Mesenteric fat pad (tissue), 1 donor: Measurements from ENCODE around the gene CXCL1. TPM values are rescaled to one million over a fixed set of nuclear protein-coding genes. Genes with fewer than 3 reads are reported as not detected.

Experiments used
- DNase-seq: peaks from one replicate; pipeline ENCODE4 v3.0.0-alpha.2; 2020; ENCODE audit warnings: low spot score
- long read RNA-seq: library from polyadenylated mRNA; unstranded; transcript quantifications from one replicate; pipeline ENCODE4 v2.0.0, GENCODE V29; 2020
- total RNA-seq: library from RNA; stranded (reverse); fragmentation: NEBNext Ultra II Directional; extraction: Animal tissue kit (Norgen Biotek cat#: 25700); gene quantifications from one replicate; pipeline ENCODE4 v1.2.1, GENCODE V29; 2021
- donor health status: DM: yes; HTN: yes; CAD: no.

Gene CXCL1
- 9.5 TPM for total RNA-seq
- long read RNA-seq, transcript CXCL1-201 (4 exons, 1,097 nt), result major isoform, 6 of 9 reads
- long read RNA-seq, partial matches to known transcripts, result 0 of 9 reads
- long read RNA-seq, other reads (novel, unspliced or antisense), result 3 of 9 reads

DNA sequence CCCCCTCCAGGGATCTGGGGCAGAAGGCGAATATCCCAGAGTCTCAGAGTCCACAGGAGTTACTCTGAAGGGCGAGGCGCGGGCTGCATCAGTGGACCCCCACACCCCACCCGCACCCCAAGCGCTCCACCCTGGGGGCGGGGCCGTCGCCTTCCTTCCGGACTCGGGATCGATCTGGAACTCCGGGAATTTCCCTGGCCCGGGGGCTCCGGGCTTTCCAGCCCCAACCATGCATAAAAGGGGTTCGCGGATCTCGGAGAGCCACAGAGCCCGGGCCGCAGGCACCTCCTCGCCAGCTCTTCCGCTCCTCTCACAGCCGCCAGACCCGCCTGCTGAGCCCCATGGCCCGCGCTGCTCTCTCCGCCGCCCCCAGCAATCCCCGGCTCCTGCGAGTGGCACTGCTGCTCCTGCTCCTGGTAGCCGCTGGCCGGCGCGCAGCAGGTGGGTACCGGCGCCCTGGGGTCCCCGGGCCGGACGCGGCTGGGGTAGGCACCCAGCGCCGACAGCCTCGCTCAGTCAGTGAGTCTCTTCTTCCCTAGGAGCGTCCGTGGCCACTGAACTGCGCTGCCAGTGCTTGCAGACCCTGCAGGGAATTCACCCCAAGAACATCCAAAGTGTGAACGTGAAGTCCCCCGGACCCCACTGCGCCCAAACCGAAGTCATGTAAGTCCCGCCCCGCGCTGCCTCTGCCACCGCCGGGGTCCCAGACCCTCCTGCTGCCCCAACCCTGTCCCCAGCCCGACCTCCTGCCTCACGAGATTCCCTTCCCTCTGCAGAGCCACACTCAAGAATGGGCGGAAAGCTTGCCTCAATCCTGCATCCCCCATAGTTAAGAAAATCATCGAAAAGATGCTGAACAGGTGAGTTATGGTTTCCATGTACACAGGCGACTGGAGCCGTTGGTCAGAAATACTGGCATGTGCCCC lies at the start of gene CXCL1:
TSS of gene CXCL1 (plus strand) at position 264 of the 926 bp plus-strand sequence. CDS start at position 342, 78 bp downstream.
- DNase-seq, result no peak

DNA sequence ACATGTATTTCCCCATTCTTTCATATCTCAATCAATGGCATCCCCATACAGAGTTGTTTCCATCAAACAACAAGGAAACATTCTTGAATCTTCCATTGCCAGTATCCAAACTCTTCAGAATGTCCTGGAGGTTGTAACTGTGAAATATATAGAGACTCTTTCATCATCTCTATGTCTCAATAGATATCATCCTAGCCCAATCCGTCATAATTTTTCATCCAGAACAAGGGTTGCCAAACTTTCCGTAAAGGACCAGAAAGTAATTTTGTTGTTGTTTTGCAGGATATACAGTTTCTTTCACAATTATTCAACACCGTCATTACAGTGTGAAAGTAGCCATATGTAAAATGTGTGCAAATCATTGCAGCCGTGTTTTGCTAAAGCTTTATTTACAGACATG lies 47.9 kb upstream of the CXCL1 start:
- DNase-seq, result no peak

DNA sequence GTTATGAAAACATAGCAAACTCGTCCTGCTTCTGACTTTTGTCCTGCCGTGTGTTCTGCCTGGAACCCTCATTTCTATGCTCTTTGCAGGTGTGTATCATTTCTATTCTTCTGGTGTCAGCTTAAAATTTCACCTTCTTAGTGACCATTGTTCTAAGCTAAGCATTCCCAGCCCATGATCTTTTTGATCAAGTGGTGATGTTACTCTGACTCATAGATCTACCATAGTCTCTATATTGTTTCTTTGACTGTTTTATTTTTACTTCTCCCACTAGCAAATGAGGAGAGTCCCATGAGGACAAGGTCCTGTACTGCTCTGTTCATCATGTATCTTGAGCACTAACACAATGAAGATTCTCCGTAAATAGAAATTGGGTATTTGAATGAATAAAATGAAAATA lies 46.8 kb upstream of the CXCL1 start:
- no peak for DNase-seq

DNA sequence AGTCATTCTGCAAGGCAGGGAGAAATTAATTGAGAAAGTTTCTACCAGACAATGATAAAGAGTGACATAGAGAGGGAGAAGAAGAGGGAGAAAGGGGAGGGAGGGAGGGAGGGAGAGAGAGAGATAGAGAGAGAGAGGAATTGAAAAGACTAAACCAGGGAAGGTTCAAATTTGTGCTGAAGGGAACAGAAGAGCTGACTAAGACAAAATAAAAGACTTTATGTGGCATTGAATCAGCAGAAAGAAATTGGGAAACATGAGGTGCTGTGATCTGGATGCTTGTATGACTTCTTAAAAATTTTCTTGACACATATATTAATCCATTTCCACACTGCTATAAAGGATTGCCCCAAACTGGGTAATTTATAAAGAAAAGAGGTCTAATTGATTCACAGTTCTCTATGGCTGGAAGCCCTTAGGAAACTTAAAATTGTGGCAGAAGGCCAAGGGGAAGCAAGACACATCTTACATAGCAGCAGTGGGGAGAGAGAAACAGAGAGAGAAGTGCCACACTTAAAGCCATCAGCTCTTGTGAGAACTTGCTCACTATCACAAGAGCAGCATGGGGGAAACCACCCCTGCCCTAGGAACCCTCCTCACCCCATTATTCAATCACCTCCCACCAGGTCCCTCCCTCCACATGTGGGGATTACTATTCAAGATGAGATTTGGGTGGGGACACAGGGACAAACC lies 46.2 kb upstream of the CXCL1 start:
- no peak for DNase-seq

DNA sequence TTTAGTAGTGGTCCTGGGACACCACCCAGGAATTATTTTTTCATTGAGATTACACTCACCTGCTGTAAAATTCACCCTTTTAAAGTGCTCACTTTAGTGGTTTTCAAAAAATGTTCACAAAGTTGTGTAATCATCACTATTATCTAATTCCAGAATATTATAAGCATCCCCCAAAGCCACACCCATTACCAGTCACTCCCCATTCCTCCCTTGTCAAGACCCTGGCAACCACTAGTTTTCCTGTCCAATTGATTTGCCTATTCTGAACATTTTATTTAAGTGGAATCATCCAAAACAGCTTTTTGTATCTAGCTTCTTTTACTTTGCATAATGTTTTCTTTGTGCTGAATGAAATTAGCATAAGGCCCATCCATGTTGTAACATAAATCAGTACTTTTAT lies 45.4 kb upstream of the CXCL1 start:
- DNase-seq, result no peak

DNA sequence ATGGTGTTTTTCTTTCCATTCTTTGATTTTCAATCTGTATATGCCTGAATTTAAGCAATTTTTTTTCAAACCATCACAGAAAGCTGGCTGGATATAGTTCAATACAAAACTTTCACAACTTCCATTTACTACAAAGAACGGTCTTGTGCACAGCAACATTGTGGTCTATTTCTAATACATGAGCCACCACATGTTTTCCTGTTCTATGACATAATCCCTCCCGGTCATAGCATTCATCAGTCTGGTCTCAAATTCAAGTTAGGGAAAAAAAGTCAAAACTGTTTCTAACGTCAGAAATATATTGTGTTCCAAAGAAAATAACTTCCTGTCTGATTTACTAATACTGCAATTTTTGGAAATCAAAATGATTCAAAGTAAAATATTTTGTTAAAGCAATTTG lies 40.2 kb upstream of the CXCL1 start:
- no peak for DNase-seq

DNA sequence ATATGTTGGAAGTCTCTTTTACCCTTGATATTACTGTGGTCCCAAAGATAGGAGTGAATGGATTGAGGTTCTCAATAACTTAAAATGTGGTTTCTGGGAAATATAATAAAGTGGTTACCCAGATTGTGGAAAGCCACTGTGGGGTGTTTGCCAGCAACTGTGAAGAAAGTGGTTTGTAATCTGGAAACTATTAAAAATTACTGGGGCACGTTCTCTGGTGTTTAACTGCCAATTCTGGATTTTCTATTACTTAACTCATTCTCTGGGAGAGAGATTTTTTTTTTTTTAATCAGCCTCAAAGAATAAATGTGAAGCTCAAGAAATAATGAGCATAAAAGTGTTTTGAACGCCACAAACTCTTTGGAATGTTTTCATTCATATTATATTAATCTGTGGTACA lies 37.6 kb upstream of the CXCL1 start:
- DNase-seq, result no peak

DNA sequence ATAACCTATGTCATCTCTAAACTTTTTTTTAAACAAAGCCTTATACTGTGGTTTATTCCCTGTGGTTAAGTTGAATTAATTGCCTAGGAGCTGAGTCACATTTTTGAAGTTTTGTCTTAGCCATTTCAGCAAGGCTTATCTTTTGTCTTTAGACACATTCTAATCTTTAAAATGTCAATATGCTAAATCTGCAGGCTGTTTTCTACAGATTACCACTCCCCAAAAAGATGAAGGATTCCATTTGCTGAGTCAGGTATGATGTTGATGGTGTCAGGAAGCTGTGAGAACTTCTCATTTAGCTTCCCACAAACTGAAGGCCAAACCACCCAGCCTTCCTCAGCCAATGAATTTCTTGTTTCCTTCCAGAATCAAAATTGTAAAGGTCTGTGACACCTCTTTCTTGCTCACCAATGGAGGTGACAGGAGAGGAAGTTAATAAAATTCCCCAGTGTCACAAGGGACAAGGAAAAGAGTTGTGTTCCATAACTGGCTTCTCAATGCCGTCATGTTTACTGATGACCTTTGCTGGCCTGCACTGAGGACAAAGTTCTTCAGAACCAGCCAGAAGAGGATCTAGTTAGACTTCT lies 36.4 kb upstream of the CXCL1 start:
- no peak for DNase-seq

DNA sequence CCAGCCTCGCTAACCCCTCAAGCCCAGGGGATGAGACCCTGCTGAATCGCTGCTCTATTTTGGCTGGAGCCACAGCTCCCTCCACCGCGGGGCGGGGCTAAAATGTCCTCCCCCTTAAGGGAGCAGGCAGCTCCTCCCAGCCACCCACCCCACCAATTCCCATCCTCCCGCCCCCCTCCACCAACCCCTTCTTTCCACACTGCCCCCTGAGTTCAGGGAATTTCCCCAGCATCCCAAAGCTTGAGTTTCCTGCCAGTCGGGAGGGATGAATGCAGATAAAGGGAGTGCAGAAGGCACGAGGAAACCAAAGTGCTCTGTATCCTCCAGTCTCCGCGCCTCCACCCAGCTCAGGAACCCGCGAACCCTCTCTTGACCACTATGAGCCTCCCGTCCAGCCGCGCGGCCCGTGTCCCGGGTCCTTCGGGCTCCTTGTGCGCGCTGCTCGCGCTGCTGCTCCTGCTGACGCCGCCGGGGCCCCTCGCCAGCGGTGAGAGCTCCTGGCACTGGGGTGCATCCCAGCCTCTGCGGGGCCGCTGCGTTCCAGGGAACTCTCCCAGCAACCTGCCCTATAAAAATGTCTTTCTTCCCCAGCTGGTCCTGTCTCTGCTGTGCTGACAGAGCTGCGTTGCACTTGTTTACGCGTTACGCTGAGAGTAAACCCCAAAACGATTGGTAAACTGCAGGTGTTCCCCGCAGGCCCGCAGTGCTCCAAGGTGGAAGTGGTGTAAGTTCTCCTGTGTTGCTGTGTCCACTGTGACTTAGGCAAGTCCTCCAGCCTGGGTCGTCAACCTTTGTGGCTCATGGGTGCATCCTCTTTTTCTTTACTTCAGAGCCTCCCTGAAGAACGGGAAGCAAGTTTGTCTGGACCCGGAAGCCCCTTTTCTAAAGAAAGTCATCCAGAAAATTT lies 32.6 kb upstream of the CXCL1 start, which contains the start of gene CXCL6:
TSS of gene CXCL6 (plus strand) at position 306 of the 907 bp plus-strand sequence. CDS start at position 379, 73 bp downstream.
- no peak for DNase-seq

DNA sequence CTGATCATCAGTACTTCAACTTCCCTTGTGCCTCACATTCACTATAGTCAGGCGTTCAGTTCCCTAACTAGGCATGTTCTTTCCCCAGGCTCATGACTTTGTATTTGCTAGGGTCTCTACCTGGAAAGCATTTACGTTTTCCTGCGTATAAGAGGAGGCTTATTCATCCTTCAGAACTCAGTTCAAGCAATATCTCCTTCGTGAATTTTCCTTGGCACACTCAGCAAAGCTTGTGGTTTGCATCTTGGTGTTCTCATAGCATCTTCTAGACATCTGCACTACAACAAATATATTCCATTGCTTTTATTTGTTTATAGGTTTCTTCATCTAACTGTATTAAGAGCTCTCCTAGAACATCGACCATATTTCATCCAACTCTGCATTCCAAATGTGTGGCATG lies 30.1 kb upstream of the CXCL1 start:
- no peak for DNase-seq

DNA sequence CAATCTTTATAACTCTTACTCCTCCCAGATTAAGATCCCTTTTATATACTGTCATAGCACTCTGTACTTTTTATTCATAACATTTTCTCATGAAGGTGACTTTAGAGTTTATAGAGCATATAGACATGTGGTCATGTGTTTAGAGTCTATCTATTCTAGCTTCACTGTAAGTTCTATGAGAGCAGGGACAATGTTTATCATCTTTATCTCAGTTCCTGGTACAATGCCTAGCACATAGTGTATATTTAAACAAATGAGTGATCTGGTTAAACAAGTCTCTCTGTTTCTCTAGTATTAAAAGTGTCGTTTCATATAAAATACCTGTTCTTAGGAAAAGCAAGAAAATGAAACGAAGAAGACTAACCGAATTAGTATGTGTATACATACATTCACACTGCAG lies 29.5 kb upstream of the CXCL1 start:
- DNase-seq, result no peak

DNA sequence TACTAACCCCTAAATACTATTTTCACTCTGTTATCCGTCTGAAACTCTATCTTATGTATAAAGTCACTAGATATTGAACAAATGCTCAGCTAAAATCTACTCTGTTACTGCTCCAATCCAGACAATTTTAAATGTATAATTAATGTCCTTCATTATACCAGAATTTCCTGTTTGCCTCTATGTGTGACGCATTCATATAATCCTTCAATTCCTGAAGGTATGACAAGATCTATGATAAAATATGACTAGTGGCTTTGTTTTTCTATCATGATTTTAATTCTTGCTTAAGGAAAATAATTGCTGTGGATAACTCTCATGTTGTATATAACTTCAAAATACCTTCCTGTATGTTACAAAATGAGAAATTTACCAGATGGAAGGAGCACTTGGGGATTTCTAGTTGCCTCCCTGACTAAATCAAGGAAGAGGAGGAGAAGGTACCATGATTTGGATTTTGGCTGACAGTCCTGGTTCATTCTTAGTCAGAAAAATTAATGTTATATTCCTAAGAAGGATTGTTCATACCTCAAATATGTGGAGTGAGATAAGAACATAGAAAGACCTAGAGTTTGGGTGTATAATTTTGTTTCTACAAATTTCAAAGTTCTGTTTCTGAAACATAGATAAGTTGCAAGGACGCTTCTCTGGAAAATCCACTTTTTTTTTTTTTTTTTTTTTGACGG lies 27.8 kb upstream of the CXCL1 start:
- DNase-seq, result no peak

DNA sequence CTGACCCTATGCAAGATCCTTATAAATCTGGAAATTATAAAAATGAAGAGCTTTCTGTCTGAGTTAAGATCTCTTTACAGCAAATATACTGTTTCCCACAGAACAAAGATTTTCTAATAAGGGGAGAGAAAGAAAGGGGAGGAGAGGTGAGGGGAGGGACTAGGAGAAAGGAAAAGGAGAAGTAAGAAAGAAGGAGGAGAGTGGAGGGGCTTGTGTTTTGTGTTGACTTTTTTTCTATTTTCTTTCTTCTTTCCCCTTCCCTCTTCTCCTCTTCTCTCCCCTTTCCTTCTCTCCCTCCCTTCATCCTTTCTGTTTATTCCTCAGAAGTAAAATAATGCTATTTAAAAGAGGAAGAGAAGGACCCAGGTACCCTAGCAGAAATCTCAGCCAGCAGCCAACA lies 26.5 kb upstream of the CXCL1 start:
- DNase-seq, result no peak

DNA sequence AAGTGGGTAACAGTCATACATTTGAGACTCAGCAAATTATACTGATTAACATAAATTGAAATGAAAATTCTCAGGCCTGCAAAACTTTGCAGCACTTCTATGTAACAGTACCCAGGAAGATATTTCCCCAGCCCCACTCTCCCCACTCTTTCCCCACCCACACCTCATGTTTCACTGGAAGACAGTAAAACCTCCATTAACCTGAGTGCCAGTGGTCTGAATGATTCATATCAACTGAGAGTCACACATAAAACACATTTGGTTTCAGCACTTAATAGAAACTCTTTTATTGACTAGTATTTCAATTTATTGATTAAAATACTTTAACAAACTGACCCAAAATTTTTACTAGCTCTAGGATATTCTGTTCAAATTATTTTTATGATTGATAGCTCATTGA lies 25.8 kb upstream of the CXCL1 start:
- no peak for DNase-seq

DNA sequence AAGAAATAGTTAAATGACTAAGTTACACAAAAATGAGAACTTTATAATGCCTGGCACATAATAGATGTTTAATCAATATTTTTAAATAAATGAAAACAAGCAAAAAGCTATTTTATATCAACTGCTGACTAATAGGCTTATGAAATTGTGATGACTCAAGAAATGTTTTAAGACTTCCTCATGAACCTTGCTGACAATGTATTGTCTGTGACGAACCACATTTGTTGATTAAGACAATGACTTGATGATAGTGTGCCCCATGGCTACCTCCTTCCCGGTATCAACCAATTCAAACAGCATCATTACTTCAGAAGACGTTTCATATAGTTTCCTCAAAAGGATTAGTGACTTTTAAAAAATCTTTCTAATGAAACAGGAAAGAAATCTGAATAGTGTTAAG lies 24.8 kb upstream of the CXCL1 start:
- no peak for DNase-seq

DNA sequence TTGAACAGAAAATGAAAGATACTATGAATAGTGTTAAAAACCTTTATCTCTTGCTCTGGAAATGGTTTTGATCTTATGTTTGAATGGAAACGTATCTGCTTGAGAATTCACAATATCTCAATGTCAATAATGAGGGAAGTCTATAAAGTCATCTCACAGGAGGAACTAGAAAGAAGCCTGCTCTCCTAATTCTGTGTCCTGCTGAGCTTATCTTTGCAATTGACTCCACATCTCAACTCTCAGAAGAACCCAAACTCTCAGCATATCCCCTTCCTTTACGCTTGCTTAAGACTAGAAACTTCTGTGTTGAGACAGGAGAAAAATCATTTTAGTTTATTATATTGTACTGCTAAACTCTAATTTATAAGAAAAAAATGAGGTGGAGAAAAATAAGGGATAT lies 24.4 kb upstream of the CXCL1 start:
- DNase-seq, result no peak

DNA sequence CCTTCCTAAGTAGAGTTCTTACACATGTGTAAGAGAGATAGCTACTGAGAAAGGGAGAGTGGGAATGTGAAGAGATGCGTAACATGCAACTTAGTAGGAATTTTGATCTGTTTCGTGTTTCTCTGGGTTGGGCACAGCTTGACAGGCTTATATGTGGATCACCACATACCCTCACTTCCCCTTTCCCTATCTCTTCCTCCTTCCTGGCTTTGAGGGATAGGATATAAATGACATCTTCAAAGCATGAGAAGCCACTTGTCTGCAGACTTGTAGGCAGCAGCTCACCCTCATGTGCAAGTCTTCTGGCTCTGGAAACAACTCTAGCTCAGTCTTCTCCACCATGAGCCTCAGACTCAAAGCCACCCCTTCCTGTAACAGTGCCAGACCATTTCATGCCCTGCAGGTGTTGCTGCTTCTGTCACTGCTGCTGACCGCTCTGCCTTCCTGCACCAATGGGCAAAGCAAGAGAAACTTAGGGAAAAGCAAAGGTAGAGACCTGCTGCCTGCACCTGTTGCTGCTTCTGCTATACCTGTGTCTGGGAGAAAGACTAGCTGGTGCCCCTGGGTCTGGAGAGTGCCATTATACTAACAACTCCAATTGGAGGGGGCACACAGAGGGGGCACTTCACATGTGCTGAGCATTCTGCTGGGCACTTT lies 21.5 kb upstream of the CXCL1 start:
- no peak for DNase-seq

DNA sequence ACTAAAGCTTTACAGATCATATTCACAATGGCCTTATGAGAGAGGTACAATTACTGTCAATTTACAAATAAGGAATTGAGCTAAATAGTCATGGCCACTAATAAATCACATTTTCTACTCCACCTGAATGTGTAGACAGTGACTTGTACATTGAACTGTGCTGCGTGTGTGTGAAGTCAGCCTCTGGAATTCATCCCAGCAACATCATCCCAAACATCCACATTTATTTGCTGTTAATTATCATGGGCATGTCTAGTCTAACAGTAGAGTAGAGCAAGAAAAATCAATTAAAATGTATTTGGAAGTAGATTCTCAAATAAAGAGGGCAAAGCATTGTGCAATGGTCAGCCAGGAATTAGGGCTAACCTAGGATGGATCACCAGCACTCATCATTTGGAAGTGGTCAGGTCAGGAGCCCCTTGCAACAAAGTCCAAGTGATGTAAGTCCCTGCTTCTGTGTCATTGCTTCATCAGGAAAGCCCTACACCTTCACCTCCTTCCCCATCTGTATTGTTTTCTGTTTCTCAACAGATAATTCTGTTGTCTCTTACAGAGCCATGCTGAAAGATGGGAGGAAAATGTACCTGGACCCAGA lies 20.9 kb upstream of the CXCL1 start:
- no peak for DNase-seq

DNA sequence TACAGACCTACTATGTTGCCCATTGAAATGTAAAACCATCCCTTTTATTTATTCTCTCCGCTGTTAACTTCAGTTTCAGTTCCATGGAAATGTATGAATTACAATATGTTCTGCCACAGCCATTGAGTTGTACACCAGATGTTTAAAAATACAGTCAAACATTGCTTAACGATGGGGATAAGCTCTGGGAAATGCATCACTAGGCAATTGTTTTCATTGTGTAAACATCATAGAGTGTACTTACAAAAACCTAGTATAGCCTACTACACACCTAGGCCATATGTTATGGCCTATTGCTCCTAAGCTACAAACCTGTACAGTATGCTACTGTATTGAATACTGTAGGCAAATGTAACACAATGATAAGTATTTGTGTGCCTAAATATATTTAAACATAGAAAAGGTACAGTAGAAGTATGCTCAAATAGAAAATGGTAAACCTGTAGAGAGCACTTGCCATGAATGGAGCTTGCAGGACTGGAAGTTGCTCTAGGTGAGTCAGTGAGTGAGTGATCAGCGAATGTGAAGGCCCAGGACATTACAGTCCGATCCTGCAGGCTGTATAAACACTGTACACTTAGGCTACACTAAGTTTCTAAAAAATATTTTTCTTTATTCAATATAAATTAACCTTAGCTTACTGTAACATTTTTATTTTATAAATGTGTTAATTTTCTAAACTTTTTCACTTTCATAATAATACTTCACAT lies 18.8 kb upstream of the CXCL1 start:
- no peak for DNase-seq
